Islet of Langerhans (tissue), 1 donor: ENCODE results near the gene ANGPTL5.
"Not testable (repeated sequence)": the region's sequence is repeated elsewhere in the genome, so short reads cannot be mapped to it uniquely, and the experiment has no call there.

Experiments
- FAIRE-seq: peaks from one replicate; lab custom pipeline; 2011; peaks lifted over from hg19 to GRCh38; lab: Jason Lieb, UNC

The ANGPTL5 gene

DNA sequence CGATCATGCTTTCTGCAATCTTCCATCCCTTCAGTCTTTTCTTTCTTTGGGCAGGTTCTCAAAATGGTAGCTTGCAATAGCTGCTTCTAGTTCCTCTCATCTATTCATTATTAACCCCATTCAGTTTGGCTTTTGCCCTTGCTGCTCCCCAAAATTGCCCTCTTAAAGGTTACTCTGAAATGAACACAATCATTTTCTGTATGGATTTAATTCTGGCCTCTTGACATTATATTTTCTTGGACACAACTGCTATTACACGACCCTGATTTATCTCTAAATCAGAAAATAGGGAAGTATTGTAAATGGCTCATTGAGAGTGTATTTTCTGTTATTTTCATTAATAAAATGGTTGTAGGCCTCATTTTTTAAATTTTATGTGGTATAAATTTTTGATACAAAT lies at the start of gene ANGPTL5:
TSS of gene ANGPTL5 (minus strand) at position 101 of the 400 bp plus-strand sequence. CDS start 8,613 bp downstream, outside the sequence.
- FAIRE-seq: no peak

DNA sequence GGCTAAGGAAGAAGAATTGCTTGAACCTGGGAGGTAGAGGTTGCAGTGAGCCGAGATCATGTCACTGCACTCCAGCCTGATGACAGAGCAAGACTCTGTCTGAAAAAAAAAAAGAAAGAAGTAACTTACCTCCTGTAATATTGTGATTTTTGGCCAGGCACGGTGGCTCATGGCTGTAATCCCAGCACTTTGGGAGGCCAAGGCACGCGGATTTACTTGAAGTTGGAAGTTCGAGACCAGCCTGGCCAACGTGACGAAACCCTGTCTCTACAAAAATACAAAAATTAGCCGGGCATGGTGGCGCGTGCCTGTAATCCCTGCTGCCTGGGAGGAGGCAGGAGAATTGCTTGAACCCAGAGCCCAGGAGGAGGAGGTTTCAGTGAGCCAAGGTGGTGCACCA lies 47.9 kb upstream of the ANGPTL5 start:
- FAIRE-seq: not testable (repeated sequence)

DNA sequence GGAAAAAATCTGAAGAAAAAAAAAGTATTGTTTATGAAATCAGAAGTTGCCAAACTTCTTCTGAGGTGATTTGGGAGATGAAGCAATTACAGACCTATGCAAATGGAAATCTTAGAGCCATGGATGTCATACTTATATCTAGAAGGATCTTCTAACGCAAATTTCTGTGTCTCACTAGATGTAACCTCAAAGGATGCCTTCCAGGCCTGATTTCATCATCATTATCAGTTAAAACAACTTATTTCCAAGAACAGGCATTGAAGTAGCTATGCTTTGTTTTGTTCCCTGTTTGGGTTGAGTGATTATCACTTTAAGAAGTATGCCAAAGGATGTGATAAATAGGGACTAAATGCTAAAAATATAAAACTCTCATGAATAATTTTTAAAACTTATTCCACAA lies 43.9 kb upstream of the ANGPTL5 start:
- FAIRE-seq: no peak

DNA sequence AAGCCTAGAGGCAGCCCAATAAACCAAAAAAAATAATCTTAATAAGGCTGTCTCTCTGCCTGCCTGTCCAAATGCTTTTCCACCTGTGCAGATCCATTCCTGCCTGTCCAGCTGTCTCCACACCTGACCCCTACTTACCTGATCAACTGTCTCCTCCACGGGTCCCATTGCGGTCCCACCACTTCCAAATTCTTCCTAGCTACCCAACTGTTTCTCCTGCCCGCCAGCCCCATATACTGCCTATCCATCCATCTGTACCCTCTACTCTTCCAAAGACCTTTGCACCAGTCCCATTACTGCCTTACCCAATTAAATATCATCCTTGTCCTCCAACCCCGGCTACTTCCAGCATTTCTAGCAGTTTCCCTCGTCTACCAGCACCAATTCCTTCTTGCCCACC lies 39.4 kb upstream of the ANGPTL5 start:
- no peak for FAIRE-seq

DNA sequence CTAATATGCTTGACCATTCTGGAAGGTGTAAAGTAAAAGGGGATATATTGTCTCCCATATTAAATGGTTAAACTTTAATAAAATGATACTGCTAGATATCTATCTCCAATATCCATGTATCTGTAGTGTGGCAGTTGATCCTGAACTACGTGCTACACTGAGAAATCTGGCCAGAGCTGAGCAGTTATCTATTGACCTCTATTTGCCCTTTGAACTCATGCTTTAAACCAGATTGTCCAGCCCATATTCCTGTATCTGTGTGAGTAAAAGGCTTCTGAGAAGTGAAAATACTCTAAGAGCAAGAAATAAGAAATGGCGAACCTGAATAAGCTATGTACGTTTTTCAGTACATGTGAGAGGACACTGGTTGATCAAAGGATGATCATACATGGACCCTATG lies 39.0 kb upstream of the ANGPTL5 start:
- FAIRE-seq: no peak

DNA sequence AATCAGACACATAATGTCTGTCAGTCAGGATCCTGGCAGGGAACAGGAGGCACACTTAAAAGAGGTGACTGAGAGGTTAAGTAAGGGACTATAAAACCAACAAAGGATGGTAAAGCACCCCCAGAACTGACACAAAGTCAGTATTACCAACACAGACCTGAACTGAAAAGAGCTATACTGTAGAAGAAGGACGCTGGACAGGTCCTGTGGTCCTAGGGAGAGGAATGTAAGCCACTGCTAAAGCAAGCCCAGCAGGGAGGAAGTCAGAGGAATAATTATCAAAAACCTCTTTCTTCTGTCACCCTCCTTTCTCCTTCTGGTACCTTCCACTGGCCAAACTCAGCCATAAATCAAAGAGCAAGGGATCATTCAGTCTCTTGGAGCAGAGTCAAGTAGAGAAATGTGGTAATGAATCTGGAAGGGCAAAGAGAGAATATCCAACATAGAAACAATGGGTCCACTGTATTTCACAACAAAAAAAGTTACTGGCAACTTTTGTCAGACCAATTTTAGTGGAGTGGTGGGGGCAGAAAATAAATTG lies 33.4 kb upstream of the ANGPTL5 start:
- FAIRE-seq: no peak

DNA sequence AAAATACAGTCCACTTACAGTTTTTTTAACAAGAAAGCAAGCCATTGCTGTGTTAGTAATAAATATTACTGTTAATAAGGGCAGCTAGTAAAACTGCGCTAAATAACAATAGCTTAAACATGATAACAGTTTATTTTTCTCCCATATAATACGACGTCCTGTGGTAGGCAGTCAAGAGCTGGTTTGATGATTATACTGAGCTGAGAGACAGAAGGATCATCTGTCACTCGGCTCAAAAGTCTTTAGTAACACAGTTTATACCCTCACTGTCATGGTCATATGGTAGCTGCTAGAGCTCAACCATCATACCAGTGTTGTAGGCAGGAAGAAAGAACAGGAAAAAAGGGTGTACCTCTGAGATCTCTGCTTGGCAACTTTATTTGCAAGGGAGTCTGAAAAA lies 29.1 kb upstream of the ANGPTL5 start:
- FAIRE-seq: no peak

DNA sequence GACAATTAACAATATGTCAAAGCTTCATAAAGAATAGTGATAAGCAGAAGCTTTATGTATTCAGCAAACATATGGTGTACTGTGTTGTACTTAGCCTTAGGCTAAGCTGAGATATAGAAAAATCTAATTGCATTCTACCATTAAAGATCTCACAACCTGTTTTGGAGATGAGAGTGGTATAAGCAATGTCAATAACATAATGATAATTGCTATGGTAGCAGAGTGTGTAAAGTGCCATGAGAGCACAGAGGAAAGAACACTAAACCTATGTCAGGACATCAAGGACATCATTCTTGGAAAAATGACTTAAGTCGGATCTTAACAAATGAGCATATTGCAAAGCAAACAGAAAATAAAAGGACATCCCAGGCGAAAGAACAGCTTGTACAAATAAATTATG lies 28.6 kb upstream of the ANGPTL5 start:
- FAIRE-seq: peak; percentile 98

DNA sequence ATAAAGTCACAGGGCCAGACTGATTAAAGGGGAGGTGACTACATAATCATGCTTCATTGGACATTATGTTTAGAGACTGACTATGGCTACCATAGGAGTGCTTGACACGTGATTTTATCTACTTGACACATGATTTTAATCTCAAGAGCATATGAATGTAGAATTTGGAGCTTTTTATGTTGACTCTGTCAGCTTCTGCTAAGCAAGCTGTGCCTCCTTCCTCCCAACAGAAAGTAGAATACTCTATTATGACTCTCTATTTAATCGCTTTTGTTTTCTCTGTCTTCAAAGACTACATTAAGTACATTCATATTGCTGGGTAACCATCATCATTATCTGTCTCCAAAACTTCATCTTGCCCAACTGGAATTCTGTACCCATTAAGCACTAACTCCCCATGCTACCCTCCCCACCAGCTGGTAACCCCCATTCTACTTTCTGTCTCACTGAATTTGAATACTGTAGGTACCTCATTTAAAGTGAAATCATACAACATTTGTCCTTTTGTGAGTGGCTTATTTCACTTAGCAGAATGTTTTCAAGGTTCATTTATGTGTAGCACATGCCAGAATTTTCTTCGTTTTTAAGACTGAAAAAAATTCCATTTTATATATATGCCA lies 24.7 kb upstream of the ANGPTL5 start:
- FAIRE-seq: no peak

DNA sequence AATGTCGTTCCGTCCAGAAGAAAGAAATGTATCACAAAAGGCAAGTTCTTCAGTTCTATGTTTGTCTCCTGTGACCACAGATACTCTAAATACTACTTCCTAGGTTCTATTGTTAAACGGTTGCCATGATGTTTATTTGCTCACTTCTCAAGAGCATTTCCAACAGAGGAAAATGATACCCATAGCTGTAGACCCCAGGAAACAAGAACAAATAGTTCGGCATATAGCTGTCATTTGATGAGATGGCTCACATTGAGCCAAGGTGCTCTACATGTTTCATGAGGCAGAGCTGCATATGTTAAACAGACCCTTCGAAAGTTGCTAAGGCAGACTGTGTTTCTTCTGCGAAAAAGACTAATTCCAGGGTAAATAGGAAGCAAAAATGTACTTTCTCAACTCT lies 15.4 kb upstream of the ANGPTL5 start:
- FAIRE-seq: no peak

DNA sequence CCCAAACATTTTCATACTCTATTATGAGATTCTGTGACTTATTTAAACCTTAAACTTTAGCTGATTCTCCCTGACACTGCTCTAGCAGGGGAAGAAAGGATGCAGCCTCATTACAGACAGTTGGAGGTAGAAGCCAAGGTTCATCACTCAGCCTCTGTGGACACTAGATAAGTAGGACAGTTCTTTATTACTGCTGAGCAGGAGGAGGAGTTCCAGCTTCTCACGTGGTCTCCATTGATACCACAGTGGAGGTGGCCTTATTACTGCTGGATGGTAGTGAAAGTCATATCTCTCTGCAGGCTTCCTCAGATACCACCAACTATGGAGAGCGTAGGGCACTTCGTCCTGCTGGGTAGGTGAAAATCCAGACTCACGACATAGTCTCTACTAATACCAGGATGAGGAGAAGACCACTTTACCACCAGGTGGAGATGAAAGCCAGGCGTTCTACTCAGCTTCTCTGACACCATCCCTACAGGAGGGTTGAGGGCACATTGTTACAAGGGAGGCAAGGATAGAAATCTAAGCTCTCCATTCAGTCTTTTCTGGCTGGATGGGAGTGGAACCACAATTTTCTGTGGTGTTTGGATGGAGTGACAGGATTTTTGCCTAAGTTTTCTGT lies 13.1 kb upstream of the ANGPTL5 start:
- no peak for FAIRE-seq

DNA sequence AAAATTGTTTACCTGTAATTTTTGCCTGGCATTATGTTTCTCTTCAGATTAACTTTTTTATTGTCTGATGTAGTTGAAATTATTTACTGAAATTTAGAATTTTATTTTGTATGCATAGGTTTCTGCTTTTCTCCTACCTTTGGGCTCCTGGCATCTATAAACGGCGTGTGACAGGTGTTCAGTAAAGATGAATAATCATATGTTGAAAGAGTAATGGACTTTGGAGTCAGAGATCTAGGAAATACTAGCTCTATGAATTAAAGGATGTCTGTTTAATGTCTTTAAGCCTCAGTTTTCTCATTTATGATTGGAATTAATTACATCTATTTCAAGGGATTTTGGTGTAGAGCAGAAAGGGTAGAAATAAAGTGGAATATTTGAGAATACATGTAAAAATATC lies 7.2 kb upstream of the ANGPTL5 start:
- peak; percentile 82 for FAIRE-seq

DNA sequence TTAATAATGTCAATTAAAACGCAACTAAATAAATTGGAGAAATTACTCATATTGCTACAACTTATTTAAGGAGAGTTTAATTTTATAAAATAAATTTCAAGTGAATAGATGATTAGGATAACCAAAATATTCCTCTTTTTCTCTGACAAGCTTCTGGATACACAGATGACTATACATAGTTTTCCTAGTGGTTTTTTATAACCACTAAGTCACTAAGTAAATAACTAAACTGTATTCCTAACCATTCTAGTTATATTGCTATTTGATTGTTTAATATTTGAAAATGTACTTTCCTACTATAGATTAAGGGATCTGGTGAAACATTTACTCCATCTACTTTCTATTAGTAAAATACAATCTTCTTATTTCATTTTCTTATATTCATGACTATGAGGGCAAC lies 4.7 kb upstream of the ANGPTL5 start:
- peak; percentile 51 for FAIRE-seq

DNA sequence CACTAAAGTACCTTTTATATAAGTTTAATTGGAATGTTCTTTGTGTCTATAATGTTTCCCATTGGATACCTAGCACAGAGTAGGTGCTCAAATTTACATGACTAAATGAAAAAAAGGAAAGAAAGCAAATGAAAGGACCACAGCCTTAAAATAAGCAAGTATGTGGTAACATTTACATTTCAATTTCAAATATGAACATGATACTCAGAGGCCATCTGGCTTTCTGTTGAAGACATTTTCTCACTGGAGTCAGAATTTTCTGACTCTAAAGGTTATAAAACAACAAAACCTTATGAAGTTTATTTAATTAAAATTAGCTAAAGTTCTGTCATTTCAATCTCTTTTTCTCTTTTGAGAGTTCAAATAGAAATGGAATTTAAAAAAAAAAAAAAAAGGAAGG lies 904 bp upstream of the ANGPTL5 start:
- peak; percentile 53 for FAIRE-seq

DNA sequence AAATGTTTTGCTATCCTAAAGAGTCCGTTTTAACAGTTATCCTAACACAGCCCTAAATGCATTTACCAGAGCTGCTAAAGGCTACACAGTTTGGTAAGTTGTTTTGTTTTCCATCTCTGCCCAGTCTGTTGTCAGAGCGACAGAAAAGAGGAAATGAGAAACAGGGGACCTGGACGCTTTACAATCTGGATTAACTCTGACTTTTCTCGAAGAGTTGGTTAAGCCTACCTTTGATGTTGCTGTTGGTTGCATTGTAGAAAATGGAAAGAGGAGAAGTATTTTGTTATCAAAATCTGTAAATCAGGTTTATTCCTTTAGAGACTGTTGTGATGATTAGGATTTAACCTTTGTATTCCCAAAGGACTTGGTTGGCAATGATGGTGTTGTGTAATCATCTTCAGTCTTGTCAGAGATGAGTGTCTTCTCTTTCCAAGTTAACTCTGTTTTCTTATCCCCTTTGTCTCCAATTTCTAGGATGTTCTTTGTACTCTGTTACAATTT lies 481 bp downstream of the ANGPTL5 start:
- peak; percentile 91 for FAIRE-seq

DNA sequence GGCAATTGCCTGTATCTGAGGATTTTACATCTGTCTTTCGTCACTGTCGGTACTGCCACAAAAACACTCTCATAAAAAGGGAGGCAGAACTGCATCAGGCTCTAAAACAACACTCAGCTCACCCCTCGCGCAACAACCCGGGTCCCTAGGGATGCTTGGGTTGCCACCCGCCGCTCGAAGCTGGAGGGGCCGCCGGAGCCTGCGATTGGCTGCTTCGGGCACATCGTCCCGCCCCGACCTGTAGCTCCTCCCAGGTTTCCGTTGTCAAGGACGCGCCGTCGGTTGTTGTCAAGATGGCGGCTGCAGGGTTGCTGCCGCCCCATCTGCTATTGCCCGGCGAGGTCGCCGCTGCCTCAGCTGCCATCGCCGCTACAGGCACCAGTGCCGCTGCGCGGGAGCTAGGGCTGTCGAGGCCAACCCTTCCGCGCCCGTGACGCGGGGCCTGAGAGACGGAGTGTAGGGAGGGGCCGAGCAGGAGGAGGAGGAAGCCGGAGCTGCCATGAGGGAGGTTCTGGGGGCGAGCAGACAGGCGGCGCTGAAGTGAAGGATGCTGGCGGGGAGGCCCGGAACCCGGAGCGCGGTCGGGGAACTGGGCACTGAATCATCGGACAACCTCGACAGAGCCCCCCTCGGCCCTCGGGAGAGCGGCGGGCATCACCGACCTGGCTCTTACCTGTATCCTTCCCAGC lies 1.4 kb downstream of the ANGPTL5 start, which contains the start of gene CEP126:
TSS of gene CEP126 (plus strand) at position 273 of the 689 bp plus-strand sequence. CDS start at position 548, 275 bp downstream.
- FAIRE-seq: no peak

DNA sequence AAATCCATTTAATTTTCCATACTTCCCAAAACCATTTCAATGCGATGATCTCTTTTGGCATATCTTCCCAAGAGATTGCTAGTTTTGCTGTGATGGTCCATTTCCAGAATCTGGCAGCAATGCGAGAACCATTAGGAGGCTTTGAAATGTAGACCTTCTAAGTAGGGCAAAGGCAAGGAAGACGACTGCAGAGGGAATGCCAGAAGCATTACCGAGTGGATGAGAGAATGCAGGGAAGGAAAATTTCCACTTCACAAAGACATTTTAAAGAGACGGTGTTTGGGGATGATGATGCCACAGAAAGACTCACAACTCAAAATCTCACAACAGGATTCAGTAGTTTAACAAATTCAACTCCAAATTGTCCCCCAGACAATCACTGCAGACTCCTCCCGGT lies 2.0 kb downstream of the ANGPTL5 start:
- FAIRE-seq: no peak

DNA sequence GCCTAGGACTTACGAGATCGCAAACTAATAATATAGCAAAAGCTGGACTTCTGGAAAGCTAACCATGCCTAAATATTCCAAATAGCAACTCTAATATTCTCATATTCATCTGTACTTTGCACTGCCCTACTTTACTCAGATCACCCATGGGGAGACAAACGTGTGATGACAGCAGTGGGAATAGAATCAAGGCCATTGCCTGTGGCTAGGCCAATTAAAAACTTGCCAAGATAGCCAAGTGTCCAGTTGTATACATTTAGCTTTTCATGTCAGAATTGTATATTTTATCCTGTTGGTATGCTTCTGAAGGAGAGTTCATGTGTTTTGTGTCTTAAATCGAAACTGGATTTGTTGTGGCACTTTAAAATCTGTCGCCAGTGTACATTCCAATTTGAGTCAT lies 2.7 kb downstream of the ANGPTL5 start:
- no peak for FAIRE-seq

DNA sequence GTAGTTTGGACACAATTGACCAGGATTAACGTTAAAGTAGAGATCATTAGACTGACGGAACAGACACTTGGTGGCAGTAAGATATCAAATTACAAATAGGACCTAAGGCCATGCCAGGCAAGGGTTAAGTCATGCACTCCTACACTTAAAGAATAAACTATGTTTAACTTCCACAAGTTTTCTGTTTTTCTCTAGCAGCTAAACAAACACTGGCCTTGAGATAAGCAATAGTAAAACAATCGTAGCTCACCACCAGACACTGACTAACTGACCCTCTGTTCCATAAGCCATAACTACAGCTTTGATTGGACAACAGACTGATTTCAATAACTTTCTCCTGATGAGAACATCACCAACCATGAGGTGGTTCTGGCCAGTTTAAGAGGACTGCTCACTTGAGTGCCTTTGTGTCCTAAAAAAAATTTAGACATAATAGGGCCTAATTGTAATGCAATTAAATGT lies 3.5 kb downstream of the ANGPTL5 start:
- FAIRE-seq: no peak

DNA sequence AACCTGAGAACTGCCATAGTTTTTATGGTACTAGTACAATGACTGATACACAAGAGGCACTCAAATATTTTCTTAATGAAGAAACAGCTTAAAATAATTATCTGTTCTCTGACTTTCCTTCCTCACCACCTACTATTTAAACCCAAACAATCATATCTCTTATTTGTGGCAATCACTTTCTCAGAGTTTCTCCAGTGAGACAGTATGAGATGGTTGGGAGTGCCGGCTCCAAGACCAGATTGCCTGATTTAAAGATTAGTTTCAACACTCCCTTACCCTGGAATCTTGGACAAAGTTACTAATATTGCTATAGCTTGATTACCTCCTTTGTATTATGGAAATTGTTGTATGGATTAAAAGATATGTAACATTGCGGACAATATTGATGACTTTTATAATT lies 7.2 kb downstream of the ANGPTL5 start:
- no peak for FAIRE-seq

DNA sequence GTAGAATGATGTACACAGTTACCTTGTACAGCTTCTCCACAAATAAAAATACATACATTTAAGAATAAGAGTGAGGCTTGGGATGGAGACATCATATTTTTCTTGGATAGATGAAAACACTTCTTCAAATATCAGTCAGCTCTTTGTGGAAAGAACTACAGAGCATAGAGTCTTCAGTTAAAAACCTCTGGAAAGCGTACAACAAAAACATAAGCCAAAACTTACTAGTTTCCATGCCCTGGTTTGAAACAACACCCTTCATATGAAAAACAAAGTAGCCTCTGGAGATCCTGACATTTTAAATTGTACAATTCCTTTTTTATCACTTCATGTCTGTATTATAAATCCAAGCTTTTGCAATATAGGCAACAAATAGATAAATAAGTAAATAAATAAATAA lies 8.5 kb downstream of the ANGPTL5 start:
- FAIRE-seq: no peak

DNA sequence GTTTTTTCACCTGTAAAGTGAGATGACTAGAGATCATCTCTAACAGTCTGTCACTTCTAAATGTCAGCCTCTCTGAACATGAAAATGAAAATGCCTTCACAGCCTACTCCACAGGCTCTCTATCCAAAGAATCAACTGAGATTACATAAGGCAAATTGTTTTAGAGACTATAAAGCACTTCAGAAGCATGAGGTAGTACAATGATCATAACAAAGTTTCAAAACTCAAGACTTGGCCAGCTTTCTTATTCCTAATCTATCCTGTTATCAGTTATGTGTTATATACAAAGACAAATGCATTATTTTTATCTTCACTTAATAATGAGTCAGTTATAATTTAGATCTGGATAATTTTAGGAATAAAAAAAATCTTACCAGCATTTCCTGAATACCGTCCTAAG lies 21.8 kb downstream of the ANGPTL5 start:
- FAIRE-seq: no peak

DNA sequence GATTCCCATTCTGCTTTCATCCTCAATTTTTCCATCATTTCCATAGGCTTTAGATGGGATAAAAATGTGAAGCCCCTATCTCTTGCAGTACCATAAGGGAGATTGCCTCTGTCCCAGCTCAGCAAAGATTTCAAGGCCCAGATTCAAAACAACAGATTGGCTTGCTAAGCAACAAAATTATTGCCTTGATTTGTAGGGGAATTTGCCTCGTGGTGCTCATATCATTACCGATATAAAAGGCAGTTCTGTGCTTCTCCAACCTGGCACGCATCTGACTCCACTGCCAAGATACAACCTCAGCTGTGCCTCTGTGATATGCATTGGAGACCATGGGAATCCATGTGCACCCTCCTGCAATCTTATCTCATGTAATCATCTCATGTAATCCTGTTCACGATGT lies 26.6 kb downstream of the ANGPTL5 start:
- FAIRE-seq: no peak
